Keratinocyte (primary cell): ENCODE measurements around the gene ADGRG6. TPM values are rescaled to one million over a fixed set of nuclear protein-coding genes. Genes with fewer than 3 reads are reported as not detected.
A peak's percentile ranks its signal among the peaks of the same experiment; 100 is the strongest.

Experiments
- DNase-seq: peaks from one replicate; pipeline ENCODE4 v3.0.0-alpha.2; 2011; ENCODE audit warnings: low read depth, missing footprints, low spot score
- FAIRE-seq: peaks from 2 replicates; lab custom pipeline; 2011; peaks lifted over from hg19 to GRCh38; lab: Jason Lieb, UNC
- H2AFZ ChIP-seq: 2 replicates; pipeline ENCODE4 v1.6.0; 2012; ENCODE audit warnings: low read length, control low read depth, inconsistent platforms; ENCODE audit not compliant: control insufficient read depth
- H3K27ac ChIP-seq: 2 replicates; pipeline ENCODE4 v1.5.1; 2011; ENCODE audit warnings: low read length; ENCODE audit not compliant: control insufficient read depth, insufficient read depth
- H3K27me3 ChIP-seq: 3 replicates; pipeline ENCODE4 v1.6.0; 2011; ENCODE audit warnings: low read length; ENCODE audit not compliant: control insufficient read depth, insufficient read depth; ENCODE audit errors: extremely low read depth
- H3K36me3 ChIP-seq, 2 experiments: 2 replicates in 1 of 2; 3 replicates in 1 of 2; pipeline ENCODE4 v1.5.1; 2011; ENCODE audit warnings: low read length in 2 of 2, mild to moderate bottlenecking in 1 of 2; ENCODE audit not compliant: control insufficient read depth in 2 of 2, insufficient read depth in 2 of 2; ENCODE audit errors: extremely low read depth in 1 of 2
- H3K4me1 ChIP-seq: 3 replicates; pipeline ENCODE4 v1.5.1; 2011; ENCODE audit warnings: low read length; ENCODE audit not compliant: control insufficient read depth, insufficient read depth; ENCODE audit errors: extremely low read depth
- H3K4me2 ChIP-seq: 3 replicates; pipeline ENCODE4 v1.6.0; 2011; ENCODE audit warnings: low read depth, low read length; ENCODE audit not compliant: control insufficient read depth, insufficient read depth; ENCODE audit errors: extremely low read depth
- H3K4me3 ChIP-seq, 3 experiments: fragments of 200-600 bp in 1 of 3; sonication (generic) in 1 of 3; 2 replicates in 2 of 3; 3 replicates in 1 of 3; pipeline ENCODE4 v1.5.1; 2011 to 2016; ENCODE audit warnings: low read length in 3 of 3, mild to moderate bottlenecking in 3 of 3, control low read depth in 2 of 3, inconsistent platforms in 1 of 3, low read depth in 1 of 3, mixed read lengths in 1 of 3, mixed run types in 1 of 3, moderate library complexity in 1 of 3; ENCODE audit not compliant: control insufficient read depth in 2 of 3, insufficient read depth in 2 of 3; ENCODE audit errors: extremely low read depth in 1 of 3
- H3K79me2 ChIP-seq: 2 replicates; pipeline ENCODE4 v1.6.0; 2012; ENCODE audit warnings: low read length; ENCODE audit not compliant: control insufficient read depth, insufficient read depth
- H3K9ac ChIP-seq: 3 replicates; pipeline ENCODE4 v1.6.0; 2011; ENCODE audit warnings: low read length; ENCODE audit not compliant: control insufficient read depth, insufficient read depth; ENCODE audit errors: extremely low read depth
- H3K9me1 ChIP-seq: 3 replicates; pipeline ENCODE4 v1.6.0; 2011; ENCODE audit warnings: low read length; ENCODE audit not compliant: control insufficient read depth, insufficient read depth; ENCODE audit errors: extremely low read depth
- H3K9me3 ChIP-seq: 2 replicates; pipeline ENCODE4 v1.5.1; 2012; ENCODE audit warnings: low read depth, low read length; ENCODE audit not compliant: control insufficient read depth
- H4K20me1 ChIP-seq: 3 replicates; pipeline ENCODE4 v1.6.0; 2011; ENCODE audit warnings: low read length; ENCODE audit not compliant: control insufficient read depth, insufficient read depth; ENCODE audit errors: extremely low read depth
- EZH2 ChIP-seq: IDR thresholded peaks from one replicate; pipeline ENCODE4 v1.6.1; 2012; ENCODE audit warnings: inconsistent platforms, mild to moderate bottlenecking, low read length, moderate library complexity
- dilution Hi-C: fragments of 300-500 bp; cut with MboI; formaldehyde crosslinking; loops from one replicate; pipeline ENCODE4 v1.7.0; 2020; ENCODE audit warnings: low sequenced_read_pairs; ENCODE audit not compliant: extremely low pct_ligation_motif_present
- polyA plus RNA-seq, 5 experiments: library from polyadenylated mRNA; depleted of rRNA in 3 of 5; stranded (reverse) in 3 of 5; stranded (forward) in 1 of 5; unstranded in 1 of 5; fragments of >200 nt; gene quantifications; 1 replicate in 1 of 5; 2 replicates in 3 of 5; 3 replicates in 1 of 5; pipeline versions ENCODE4 v1.2.1 to v1.2.3, GENCODE V29; 2011 to 2012; ENCODE audit warnings: missing spikeins in 2 of 5, low read depth in 1 of 5, low replicate concordance in 1 of 5
- TF ChIP-seq, protein P1 (sequence below), 3 experiments: IDR thresholded peaks in 1 of 3; conservative IDR thresholded peaks in 1 of 3; optimal IDR thresholded peaks in 1 of 3; 2 replicates in 2 of 3; 3 replicates in 1 of 3; pipeline versions ENCODE3 to v1.5.1; 2011; ENCODE audit warnings: low read length in 3 of 3, mild to moderate bottlenecking in 3 of 3, moderate library complexity in 2 of 3, control low read depth in 1 of 3, inconsistent platforms in 1 of 3; ENCODE audit not compliant: insufficient read depth in 2 of 3; ENCODE audit errors: extremely low read depth in 1 of 3

ADGRG6 gene
- polyA plus RNA-seq, 1 donor (not counting 4 experiments of a cell fraction or from before 2014, with no cell fraction given) = 20.1 TPM

- TF ChIP-seq EZH2 = no peak
- TF ChIP-seq, protein P1, sequence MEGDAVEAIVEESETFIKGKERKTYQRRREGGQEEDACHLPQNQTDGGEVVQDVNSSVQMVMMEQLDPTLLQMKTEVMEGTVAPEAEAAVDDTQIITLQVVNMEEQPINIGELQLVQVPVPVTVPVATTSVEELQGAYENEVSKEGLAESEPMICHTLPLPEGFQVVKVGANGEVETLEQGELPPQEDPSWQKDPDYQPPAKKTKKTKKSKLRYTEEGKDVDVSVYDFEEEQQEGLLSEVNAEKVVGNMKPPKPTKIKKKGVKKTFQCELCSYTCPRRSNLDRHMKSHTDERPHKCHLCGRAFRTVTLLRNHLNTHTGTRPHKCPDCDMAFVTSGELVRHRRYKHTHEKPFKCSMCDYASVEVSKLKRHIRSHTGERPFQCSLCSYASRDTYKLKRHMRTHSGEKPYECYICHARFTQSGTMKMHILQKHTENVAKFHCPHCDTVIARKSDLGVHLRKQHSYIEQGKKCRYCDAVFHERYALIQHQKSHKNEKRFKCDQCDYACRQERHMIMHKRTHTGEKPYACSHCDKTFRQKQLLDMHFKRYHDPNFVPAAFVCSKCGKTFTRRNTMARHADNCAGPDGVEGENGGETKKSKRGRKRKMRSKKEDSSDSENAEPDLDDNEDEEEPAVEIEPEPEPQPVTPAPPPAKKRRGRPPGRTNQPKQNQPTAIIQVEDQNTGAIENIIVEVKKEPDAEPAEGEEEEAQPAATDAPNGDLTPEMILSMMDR (optimal IDR thresholded peaks at IDR 0.05 in 1 of 3, IDR thresholded peaks at IDR 0.05 in 1 of 3, conservative IDR thresholded peaks at IDR 0.05 in 1 of 3; ENCODE audit: extremely low read depth in 1 of 3, insufficient read depth in 2 of 3, low read length in 3 of 3) = no peak
- DNase-seq (no peak), FAIRE-seq (no peak)
- Histone ChIP-seq H3K4me2 (peak overlapping the region; percentile 11), H3K4me1 (peaks cover 64% of the 10 kb centered on the region), H3K9me3 (no peaks in the 10 kb centered on the region), H3K79me2 (peaks cover 2% of the 10 kb centered on the region), H3K9ac (no peak overlapping the region), H2AFZ (no peak overlapping the region), H3K27ac (peak overlapping the region; percentile 24), H4K20me1 (no peaks in the 10 kb centered on the region), H3K36me3 (no peaks in the 10 kb centered on the region), H3K9me1 (no peaks in the 10 kb centered on the region), H3K4me3 (no peak overlapping the region), H3K27me3 (no peaks in the 10 kb centered on the region)
- dilution Hi-C loops = no loop called here
Observed at GRCh38 chr6:142376115-142376514, 74.3 kb downstream of the ADGRG6 start.

GRCh38 chr6:142376800-142377496, 75.1 kb downstream of the ADGRG6 start:
- peak; percentile 55 for DNase-seq
- Histone ChIP-seq H2AFZ (peak overlapping the region; percentile 85), H3K4me3 (peak overlapping the region in 2 of 3 experiments; percentile 48 to 58), H3K4me2 (peak overlapping the region; percentile 87), H3K36me3 (no peaks in the 10 kb centered on the region), H3K9ac (peak overlapping the region; percentile 60), H3K79me2 (peaks cover 2% of the 10 kb centered on the region), H3K9me1 (no peaks in the 10 kb centered on the region), H3K4me1 (peaks cover 62% of the 10 kb centered on the region), H3K9me3 (no peaks in the 10 kb centered on the region), H4K20me1 (no peaks in the 10 kb centered on the region), H3K27ac (peak overlapping the region; percentile 81), H3K27me3 (no peaks in the 10 kb centered on the region)
- TF ChIP-seq, protein P1 (optimal IDR thresholded peaks at IDR 0.05 in 1 of 3, IDR thresholded peaks at IDR 0.05 in 1 of 3, conservative IDR thresholded peaks at IDR 0.05 in 1 of 3; ENCODE audit: extremely low read depth in 1 of 3, insufficient read depth in 2 of 3, low read length in 3 of 3) = no peak
- no peak for TF ChIP-seq EZH2
- dilution Hi-C loops = no loop called here
- peak; percentile 86 for FAIRE-seq
